Amygdala (tissue), 56 donors: Measurements from ENCODE around the gene SAMD7.
A peak's percentile ranks its signal among the peaks of the same experiment; 100 is the strongest.

ENCODE experiments used
- DNase-seq, 56 donors: peaks; one replicate each; lab custom pipeline; 2025; lab: John Stamatoyannopoulos, UW

SAMD7 gene

GRCh38 chr3:169905404-169905803, 6.0 kb upstream of the SAMD7 start:
- DNase-seq, result no peak

DNA sequence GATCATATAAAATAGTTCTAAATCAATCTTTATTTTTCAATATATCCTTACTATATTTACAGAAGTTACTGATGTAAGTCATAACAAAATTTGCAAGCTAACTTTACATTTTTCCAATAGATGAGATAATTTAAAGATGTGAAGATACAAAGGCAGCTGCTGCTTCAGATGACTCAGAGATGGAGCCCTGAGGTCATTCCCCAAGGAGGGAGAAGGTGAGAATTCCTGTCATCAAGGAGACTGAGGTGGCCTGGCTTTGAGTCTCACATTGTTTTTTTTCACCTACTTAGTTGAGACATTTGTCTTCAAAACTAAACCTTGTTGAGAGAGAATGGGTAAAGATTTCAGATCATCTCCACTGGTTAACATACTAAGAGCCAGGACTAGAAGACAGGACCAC, 3.9 kb upstream of the SAMD7 start:
- no peak for DNase-seq

DNA sequence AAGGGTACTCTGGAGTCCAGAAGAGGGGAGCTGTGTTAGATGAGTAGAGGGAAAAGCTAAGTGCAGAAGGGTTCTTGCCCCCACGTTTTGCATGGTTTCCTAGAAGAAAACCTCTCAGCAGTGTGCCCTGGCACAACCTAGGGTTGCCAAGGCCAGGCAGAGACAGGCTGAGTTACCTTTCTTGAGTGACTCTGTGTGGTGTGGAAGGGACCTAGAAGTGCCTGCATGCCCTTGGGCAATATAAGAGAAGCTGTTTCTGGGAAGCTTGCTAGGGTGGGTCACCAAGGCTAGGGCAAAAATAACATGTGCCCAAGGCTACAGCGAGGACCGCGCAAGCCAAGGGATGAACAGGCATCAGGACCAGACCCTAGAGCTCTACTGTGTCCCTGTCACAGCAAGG, 3.4 kb upstream of the SAMD7 start:
- no peak for DNase-seq

DNA sequence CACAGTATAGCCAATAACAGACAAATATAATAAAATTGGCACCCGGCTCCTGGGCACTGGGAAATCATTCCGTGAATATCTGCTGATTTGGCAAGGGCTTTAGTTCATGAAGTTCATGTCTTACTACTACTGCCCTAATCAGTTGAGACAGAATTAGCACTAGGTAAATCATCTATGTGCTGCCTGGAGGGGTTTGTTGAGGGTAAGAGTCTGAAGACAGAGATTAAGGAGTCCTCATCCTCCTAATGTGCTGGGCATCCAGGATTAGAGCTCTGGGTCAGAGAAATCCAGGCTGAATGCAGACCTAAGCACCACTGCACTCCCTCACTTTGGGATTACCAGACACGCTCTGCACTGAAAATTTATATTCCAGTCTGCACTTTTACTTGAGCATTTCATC, 2.0 kb downstream of the SAMD7 start:
- no peak for DNase-seq

DNA sequence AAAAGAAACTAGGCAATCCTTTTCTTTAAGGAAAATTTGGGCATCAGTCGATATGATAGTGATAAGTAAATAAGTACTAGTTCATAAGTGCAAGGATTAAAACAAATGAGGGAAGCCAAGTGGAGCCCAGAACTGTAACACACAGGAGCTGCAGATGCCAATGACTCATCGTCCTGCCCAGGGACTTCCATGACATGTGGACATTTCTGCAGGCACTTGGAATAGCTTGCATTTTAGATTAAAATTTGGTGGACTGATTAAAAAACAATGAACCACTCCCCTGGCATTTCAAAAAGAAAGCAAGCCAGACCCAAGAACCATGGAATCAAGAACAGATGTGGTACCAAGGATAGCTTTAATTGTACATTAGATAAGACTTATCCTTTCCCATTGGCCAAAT, 2.9 kb downstream of the SAMD7 start:
- no peak for DNase-seq

- DNase-seq, result peak in 1 of 56 donors; percentile 49
These were observed 11.8 kb downstream of the SAMD7 start for GRCh38 chr3:169923189-169923588.

- DNase-seq, result no peak
These were observed 12.5 kb downstream of the SAMD7 start for GRCh38 chr3:169923831-169924230.

DNA sequence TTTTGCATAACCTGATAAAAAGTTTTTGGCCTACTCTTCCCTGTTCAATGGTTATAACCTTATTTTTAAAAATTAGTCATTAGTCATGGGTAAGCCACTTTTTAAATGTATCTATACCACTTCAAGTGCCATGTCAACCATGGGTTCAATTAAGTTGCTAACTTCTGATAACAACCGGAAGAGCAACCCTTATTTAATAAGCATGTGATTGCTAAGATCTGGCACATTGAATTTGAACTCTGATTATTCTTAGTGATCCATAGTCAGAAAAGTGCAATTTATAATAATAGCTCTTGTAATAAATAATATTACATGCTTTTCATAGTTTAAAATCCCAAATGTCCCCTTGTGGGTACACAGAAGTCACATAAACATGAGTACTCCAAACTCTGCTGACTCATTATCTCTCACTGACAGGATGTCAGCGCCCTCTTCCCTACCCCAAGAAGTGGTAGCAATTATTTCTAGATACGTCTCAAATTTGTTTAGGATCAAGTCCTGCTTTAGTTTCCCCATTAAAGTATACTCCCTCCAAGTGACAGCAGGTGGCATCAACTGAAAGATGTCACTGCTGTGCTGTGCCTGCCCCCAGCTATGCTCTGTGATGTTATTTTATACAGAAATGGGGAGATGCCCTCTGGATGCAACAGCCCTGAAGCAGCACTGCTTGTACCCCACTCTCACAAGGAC, 18.6 kb downstream of the SAMD7 start:
- no peak for DNase-seq

GRCh38 chr3:169930843-169931242, 19.5 kb downstream of the SAMD7 start:
- DNase-seq, result no peak

DNA sequence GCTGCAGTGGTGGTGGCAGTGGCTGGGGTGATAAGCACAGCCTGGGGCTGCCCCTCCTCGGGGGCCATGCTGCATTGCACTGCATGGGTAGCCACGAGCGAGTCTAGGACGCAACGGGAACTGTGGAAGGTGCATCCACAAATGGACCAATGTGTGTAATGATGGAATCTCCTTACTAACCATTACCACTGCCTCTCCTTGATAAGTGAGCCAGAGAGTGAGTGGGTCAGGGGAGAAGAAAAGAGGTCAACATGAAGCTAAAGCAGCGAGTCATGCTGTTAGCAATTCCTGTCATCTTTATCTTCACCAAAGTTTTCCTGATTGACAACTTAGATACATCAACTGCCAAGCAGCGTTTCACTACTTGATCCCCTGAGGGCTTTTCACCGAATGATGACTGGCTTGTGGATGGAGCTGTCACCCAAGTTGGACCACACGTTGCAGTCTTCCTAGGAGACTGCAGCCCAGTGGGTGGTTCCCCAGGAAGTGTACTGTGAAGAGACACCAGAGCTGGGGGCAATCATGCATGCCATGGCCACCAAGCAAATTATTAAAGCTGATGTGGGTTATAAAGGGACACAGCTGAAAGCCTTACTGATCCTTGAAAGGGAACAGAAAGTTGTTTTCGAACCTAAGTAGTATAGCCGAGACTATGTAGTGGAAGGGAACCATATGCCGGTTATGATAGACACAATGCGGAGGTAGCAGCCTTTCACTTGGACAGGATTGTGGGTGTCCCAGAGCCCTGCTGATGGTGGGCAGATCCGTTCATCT, 20.6 kb downstream of the SAMD7 start:
- no peak for DNase-seq

DNA sequence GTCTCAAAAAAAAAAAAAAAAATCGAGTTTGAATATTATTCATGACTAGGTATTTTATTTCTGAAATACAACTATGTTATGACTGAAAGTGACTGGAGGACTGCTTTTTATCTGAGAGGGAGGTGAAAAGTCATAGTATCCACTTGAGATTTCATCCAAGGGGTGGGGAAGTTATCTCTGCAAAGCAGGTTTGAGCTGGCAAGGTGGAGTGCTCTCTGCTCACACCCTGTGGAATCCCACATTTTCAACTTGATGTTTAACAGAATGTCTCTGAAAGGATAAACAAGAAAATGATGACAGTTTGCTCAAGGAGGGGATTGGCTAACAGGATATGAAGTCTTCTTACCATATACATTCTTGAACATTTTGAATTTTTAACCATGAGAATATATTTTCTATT, 27.9 kb downstream of the SAMD7 start:
- no peak for DNase-seq

GRCh38 chr3:169939751-169940150, 28.4 kb downstream of the SAMD7 start:
- no peak for DNase-seq

DNA sequence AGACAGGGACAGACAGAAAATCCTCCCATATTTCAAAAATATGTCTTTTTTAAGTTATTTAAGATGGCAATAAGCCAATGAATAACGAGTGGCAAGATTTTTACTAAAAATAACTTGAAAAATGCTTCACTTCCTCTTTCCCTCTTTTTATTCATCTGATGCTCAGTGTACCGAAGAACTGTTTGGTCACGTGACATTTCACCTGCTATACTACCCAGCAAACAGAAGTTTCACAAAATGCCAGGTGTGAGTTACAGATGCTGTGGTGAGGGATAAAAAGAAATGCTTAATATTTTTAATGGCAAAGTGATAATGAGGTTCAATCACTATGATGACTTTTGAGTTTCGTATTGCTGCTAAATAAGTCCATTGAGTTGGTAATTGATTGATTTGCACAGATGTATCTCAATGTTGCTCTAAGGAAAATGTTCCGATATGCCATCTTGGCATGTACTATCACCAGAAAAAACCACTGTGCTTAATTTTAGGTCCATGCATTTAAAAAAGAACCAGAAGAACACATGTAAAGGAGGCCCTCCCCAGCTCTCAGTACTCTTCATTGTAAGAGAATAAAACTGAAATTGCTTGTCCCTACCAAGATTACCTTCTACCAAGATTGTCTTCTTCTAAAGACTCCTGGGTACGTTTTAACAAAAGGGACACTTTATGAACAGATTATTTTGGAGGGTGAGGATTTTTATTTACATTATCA, 29.3 kb downstream of the SAMD7 start:
- DNase-seq, result no peak

DNA sequence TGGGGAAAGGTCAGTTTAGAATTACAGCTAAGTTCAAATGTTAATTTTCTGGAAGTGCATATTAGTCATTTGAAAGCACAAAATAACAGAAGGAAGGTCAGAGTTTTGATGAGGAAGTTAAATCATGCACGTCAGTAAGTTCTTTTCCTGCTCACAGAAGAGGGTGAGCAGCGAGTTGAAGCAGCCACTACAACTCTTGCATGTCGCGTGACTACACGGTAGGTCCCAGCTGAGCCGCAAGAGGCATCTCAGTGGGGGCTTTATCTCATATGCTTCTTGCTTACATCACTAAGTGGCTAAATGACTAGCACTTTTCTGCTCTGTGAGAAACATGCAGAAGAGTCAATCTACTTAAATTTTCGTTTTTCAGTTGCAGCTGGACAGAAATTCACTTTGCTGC, 33.9 kb downstream of the SAMD7 start:
- DNase-seq, result no peak

DNA sequence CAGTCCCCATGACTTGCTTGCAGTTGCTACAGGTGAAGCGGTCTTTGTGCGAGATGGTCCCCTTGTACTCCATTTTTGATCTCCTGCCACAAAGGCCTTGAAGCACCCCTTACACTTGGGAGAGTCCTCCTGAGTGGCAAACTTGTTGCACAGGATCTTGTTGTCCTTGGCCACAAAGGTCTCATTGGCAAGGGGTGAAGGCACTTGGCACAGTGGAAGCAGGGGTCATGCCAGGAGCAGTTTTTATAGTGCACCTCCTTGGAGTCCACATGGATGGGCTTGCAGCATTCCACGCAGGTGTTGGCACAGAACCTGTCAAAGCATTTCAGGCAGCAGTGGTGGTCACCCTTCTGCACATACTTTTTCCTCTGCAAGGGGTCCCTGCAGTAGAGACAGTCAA, 35.0 kb downstream of the SAMD7 start:
- no peak for DNase-seq

DNA sequence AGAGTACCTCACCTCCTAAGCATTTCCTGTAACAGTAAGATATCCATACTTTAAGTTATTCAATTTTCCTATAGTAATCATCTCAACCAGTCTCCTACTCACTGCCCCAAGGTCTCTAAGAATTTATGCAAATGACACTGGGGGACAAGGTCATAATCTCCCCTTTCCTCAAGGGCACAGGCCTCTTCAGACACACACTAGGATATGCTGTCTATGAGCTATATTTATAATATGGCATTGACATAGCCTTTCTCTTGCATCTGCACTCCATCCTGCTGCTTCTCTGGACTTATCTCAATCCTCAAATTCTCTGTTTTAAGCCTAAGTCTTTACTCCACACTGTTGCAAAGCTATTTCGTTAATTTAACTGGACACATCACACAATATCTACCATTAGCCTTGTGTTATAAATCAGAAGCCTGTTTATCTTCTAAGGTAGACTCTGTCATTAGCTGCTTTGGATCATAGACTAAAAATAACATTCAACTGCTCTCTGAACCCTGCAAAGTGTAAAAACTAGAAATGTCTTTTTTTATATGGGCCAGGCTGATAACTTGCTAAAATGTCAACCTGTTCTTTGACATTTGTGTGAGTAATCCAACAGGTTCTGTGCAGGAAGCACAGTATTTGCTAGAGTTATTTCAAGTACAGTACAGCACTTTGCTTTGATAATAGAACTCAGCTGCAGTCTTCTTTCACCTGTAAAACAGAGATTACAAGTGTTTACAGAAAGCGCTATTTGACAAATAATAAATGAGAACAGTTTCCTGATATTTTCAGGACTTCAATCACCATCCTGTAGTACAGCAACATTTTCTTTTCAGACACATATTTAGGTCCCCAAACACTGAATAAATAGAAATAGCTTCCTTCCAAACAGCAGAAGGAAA, 37.4 kb downstream of the SAMD7 start:
- DNase-seq, result no peak

GRCh38 chr3:169952045-169952444, 40.7 kb downstream of the SAMD7 start:
- no peak for DNase-seq

DNA sequence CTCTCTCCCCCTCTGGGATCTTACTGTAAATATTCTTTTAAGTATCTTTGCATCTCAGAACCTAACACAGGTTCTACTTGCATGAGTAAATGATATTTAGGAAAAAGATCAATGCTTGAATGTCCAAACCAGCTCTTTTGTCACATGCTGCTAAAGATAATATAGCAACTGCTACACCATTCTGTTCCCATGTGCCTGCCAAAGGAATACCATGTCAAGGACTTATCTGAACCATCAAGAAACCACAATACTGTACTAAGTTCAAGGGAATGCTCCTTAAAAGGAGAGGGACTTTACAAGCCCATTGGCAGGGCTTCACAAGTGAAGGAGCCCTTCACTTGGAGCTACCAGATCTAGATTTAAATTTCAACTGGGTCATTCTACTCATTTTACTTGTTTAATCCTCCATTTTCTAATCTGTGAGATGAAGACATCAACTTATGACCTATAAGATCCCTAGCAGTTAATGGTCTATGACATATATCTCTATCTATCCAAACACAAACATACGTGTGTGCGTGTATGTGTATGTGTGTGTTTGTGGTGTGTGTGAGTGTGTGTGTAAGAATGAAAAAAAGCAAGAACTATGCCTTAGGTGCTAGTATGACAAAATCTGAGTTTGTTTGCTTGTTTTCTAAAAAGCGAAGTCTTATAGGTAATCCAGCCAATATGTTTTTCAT, 42.2 kb downstream of the SAMD7 start:
- DNase-seq, result no peak

- no peak for DNase-seq
These were observed 42.9 kb downstream of the SAMD7 start for GRCh38 chr3:169954142-169954756.

- no peak for DNase-seq
These were observed 44.0 kb downstream of the SAMD7 start for GRCh38 chr3:169955406-169955805.
